Spleen (tissue), 7 donors: ENCODE measurements around the gene WDR43.

Experiments
- POLR2A ChIP-seq, 3 donors: fragments of 450-650 bp; IDR thresholded peaks; one replicate each; pipeline ENCODE4 v1.5.1; 2017; ENCODE audit warnings: antibody characterized with exemption in 3 of 3, mild to moderate bottlenecking in 1 of 3
- TF ChIP-seq, protein P1 (sequence below), 11 experiments: fragments of 200-600 bp in 7 of 11; fragments of 450-650 bp in 4 of 11; sonication (generic) in 4 of 11; IDR thresholded peaks in 8 of 11; conservative IDR thresholded peaks in 3 of 11; 1 replicate in 7 of 11; 2 replicates in 4 of 11; pipeline versions ENCODE4 v1.4.0 to v1.8.0; 2016 to 2021; ENCODE audit warnings: antibody characterized with exemption in 11 of 11, inconsistent platforms in 4 of 11, mild to moderate bottlenecking in 1 of 11
- donor health status: DM: no; HTN: no; CAD: no; lungs with moderate emphysema.
- donor health status: DM: no; HTN: no; CAD: no.
- donor health status: DM: no; HTN: no; CAD: no.

DNA sequence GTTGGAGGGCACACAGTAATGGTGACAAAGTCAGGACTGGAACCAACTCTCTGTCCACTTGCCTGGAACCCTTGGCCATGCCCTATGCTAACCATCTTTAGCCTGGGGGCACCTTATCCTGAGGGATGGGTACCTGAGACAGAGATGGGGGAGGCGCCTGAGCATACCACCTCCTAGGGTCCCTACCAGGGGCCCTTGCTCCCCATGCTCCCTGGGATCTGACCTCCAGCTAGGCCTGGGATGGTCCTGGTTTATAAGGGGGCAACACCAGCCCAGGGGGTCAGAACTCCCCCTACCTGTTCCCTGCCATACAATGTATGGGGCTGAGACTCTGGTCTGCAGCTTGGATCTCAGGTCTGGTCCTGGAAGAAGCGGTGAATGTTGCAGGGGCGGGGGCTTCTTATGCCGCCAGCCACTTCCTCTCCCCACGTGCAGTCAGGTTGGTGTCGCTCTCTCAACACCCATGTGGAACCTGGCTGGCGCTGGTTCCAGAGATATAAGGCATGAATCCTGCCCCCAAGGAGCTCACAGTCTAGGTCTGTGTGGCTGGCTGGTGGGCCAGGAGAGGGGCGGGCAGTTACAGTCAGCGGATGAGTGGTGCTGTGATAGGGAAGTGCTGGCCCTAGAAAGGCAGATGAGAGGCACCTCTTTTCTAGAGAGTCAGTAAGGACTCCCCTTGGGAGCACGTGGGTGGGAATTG is 82.9 kb downstream of the WDR43 start:
- TF ChIP-seq, protein P1, sequence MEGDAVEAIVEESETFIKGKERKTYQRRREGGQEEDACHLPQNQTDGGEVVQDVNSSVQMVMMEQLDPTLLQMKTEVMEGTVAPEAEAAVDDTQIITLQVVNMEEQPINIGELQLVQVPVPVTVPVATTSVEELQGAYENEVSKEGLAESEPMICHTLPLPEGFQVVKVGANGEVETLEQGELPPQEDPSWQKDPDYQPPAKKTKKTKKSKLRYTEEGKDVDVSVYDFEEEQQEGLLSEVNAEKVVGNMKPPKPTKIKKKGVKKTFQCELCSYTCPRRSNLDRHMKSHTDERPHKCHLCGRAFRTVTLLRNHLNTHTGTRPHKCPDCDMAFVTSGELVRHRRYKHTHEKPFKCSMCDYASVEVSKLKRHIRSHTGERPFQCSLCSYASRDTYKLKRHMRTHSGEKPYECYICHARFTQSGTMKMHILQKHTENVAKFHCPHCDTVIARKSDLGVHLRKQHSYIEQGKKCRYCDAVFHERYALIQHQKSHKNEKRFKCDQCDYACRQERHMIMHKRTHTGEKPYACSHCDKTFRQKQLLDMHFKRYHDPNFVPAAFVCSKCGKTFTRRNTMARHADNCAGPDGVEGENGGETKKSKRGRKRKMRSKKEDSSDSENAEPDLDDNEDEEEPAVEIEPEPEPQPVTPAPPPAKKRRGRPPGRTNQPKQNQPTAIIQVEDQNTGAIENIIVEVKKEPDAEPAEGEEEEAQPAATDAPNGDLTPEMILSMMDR (IDR thresholded peaks at IDR 0.05 in 8 of 11, conservative IDR thresholded peaks at IDR 0.05 in 3 of 11), result no peak
- TF ChIP-seq POLR2A (IDR thresholded peaks at IDR 0.05), result no peak
